PC-9 (cell line): ENCODE data around the gene CPAMD8.

Experiments used
- EZH2 ChIP-seq: fragments of 200-600 bp; sonication (generic); IDR thresholded peaks from 2 replicates; pipeline ENCODE4 v1.8.0; 2017; ENCODE audit warnings: antibody characterized with exemption, low read depth
- TF ChIP-seq, protein P1 (sequence below): fragments of 200-600 bp; sonication (generic); conservative IDR thresholded peaks from 2 replicates; pipeline ENCODE4 v1.6.1; 2017; ENCODE audit warnings: mixed run types, antibody characterized with exemption, mild to moderate bottlenecking, moderate library complexity

DNA sequence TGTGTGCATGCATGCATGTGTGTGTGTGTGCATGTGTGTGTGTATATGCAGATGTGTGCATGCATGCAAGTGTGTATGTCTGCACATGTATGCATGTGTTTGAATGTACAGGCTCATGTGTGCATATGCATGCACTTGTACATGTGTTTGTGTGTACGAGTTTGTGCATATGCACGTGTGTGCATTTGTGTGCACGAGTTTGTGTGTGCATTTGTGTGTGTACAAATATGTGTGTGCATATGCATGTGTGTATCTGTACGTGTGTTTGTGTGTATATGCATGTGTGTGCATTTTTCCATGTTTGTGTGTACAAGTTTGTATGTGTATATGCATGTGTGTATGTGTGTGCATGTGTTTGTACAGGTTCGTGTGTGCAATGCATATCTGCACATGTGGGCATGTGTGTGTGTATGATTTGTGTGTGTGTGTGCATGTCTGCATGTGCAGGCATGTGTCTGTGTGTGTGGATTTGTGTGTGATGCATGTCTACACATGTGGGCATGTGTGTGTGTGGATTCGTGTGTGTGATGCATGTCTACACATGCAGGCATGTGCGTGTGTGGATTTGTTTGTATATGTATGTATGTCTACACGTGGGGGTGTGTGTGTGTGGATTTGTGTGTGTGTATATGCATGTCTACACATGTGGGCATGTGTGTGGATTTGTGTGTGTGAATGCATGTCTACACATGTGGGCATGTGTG lies 80.7 kb downstream of the CPAMD8 start:
- TF ChIP-seq, protein P1, sequence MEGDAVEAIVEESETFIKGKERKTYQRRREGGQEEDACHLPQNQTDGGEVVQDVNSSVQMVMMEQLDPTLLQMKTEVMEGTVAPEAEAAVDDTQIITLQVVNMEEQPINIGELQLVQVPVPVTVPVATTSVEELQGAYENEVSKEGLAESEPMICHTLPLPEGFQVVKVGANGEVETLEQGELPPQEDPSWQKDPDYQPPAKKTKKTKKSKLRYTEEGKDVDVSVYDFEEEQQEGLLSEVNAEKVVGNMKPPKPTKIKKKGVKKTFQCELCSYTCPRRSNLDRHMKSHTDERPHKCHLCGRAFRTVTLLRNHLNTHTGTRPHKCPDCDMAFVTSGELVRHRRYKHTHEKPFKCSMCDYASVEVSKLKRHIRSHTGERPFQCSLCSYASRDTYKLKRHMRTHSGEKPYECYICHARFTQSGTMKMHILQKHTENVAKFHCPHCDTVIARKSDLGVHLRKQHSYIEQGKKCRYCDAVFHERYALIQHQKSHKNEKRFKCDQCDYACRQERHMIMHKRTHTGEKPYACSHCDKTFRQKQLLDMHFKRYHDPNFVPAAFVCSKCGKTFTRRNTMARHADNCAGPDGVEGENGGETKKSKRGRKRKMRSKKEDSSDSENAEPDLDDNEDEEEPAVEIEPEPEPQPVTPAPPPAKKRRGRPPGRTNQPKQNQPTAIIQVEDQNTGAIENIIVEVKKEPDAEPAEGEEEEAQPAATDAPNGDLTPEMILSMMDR, result no peak
- TF ChIP-seq EZH2, result no peak
